ENCODE results near the gene JARID2.

Gene JARID2

GRCh38 chr6:15504040-15504495, 258.2 kb downstream of the JARID2 start:
- no peak for TF ChIP-seq POLR2AphosphoS5 (IDR thresholded peaks at IDR 0.05; ENCODE audit: low read depth, low read length)

DNA sequence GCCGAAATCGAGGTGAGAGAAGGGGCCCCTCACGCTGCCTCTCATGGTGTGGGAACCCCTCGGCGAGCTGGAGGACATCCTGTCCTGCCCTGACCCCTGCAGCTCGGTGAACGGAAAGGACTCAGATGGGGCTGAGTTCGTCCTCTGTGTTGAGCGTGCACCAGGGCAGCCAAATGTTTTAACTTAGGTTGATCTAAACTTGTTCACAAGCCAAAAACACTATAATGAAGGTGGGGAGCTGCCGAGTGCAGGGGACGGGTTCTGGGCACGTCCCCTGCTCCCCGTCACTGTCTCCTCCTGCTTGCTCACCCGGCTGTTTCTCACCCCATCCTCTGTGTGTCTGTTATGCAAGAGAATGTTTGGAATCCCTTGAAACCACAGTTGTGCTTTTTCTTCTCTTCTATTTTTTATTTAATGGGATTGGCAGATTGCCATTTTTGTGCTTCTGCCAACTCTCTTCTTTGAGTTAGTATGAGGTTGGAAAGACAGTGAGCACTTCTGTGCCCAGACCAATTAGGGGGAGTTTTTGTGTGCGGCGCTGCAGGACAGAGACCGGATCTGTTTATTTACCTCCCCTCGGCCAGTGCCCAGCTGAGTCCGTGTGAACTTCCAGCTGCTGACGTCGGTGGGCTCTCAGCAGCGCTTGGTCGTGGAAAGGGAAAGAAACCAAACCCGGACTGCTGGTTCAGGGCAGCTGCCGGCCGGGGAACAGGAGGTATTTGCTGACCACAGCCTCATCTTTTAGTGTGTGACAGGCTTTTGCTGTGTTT, 258.9 kb downstream of the JARID2 start:
- TF ChIP-seq SIN3A (IDR thresholded peaks at IDR 0.05; ENCODE audit: borderline replicate concordance, insufficient read depth, low read length) (peak; percentile 90; the same call in 1 of the 2 replicates), TAF1 (IDR thresholded peaks at IDR 0.05; ENCODE audit: borderline replicate concordance, insufficient read depth, low read length) (no peak), FOXP2 (optimal IDR thresholded peaks at IDR 0.05; ENCODE audit: borderline replicate concordance, extremely low read depth, extremely low read length, insufficient read depth) (peak; percentile 96), POLR2AphosphoS5 (IDR thresholded peaks at IDR 0.05; ENCODE audit: low read depth, low read length) (no peak)
- TF ChIP-seq, protein P1, sequence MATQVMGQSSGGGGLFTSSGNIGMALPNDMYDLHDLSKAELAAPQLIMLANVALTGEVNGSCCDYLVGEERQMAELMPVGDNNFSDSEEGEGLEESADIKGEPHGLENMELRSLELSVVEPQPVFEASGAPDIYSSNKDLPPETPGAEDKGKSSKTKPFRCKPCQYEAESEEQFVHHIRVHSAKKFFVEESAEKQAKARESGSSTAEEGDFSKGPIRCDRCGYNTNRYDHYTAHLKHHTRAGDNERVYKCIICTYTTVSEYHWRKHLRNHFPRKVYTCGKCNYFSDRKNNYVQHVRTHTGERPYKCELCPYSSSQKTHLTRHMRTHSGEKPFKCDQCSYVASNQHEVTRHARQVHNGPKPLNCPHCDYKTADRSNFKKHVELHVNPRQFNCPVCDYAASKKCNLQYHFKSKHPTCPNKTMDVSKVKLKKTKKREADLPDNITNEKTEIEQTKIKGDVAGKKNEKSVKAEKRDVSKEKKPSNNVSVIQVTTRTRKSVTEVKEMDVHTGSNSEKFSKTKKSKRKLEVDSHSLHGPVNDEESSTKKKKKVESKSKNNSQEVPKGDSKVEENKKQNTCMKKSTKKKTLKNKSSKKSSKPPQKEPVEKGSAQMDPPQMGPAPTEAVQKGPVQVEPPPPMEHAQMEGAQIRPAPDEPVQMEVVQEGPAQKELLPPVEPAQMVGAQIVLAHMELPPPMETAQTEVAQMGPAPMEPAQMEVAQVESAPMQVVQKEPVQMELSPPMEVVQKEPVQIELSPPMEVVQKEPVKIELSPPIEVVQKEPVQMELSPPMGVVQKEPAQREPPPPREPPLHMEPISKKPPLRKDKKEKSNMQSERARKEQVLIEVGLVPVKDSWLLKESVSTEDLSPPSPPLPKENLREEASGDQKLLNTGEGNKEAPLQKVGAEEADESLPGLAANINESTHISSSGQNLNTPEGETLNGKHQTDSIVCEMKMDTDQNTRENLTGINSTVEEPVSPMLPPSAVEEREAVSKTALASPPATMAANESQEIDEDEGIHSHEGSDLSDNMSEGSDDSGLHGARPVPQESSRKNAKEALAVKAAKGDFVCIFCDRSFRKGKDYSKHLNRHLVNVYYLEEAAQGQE (IDR thresholded peaks at IDR 0.05; ENCODE audit: insufficient read depth in 1 of 2, low read depth in 2 of 2, low read length in 2 of 2), result peak in 1 of 2 experiments; percentile 54; a peak in 2 of 4 replicates

- TF ChIP-seq SIN3A (IDR thresholded peaks at IDR 0.05; ENCODE audit: borderline replicate concordance, insufficient read depth, low read length) (no peak), POLR2AphosphoS5 (IDR thresholded peaks at IDR 0.05; ENCODE audit: low read depth, low read length) (no peak), TAF1 (IDR thresholded peaks at IDR 0.05; ENCODE audit: borderline replicate concordance, insufficient read depth, low read length) (no peak), FOXP2 (optimal IDR thresholded peaks at IDR 0.05; ENCODE audit: borderline replicate concordance, extremely low read depth, extremely low read length, insufficient read depth) (no peak)
- TF ChIP-seq, protein P1 (IDR thresholded peaks at IDR 0.05; ENCODE audit: insufficient read depth in 1 of 2, low read depth in 2 of 2, low read length in 2 of 2), result no peak
Measured at GRCh38 chr6:15505463-15505918, 259.6 kb downstream of the JARID2 start.

GRCh38 chr6:15506066-15506465, 260.2 kb downstream of the JARID2 start:
- TF ChIP-seq SIN3A (IDR thresholded peaks at IDR 0.05; ENCODE audit: borderline replicate concordance, insufficient read depth, low read length) (no peak), FOXP2 (optimal IDR thresholded peaks at IDR 0.05; ENCODE audit: borderline replicate concordance, extremely low read depth, extremely low read length, insufficient read depth) (no peak), POLR2AphosphoS5 (IDR thresholded peaks at IDR 0.05; ENCODE audit: low read depth, low read length) (no peak), TAF1 (IDR thresholded peaks at IDR 0.05; ENCODE audit: borderline replicate concordance, insufficient read depth, low read length) (no peak)
- TF ChIP-seq, protein P1 (IDR thresholded peaks at IDR 0.05; ENCODE audit: insufficient read depth in 1 of 2, low read depth in 2 of 2, low read length in 2 of 2), result no peak

DNA sequence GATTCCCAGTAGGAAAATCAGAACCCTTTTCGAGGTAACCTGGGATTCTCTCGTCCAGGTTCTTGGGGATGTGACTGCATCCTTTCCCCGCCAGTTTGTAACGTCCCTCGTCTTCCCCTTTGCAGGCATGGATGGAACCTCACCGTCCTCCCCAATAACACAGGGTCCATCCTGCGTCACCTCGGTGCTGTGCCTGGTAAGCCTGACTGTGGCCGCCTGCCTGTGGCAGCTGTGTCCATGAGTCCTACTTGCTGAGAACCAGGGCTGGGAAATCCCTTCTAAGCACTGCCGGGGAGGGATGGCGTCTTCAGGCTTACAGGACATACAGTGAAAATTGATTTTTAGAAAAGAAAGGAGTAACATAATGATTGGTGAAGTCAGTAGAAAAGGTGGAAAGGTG, 261.4 kb downstream of the JARID2 start:
- TF ChIP-seq TAF1 (IDR thresholded peaks at IDR 0.05; ENCODE audit: borderline replicate concordance, insufficient read depth, low read length), result no peak

DNA sequence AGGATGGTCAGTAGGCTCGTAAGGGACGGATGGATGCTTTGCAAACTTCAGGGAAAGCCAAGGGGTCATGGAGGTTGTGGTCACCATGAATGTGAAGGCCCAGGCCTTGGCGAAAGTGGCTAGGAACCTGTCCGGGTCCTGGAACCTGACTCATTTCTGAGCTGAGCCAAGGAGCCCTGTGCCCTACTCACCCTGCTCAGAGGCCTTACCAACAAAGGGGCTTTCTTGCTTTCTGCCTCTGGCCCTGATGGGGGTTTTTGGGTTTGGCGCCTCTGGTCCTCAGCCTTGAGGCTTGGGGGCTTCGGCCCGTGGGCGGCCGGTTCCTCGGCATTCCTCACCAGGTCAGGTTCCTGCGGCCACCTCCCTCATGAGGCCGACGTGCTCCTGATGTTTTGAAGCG, 261.9 kb downstream of the JARID2 start:
- TF ChIP-seq FOXP2 (optimal IDR thresholded peaks at IDR 0.05; ENCODE audit: borderline replicate concordance, extremely low read depth, extremely low read length, insufficient read depth) (no peak), SIN3A (IDR thresholded peaks at IDR 0.05; ENCODE audit: borderline replicate concordance, insufficient read depth, low read length) (no peak), TAF1 (IDR thresholded peaks at IDR 0.05; ENCODE audit: borderline replicate concordance, insufficient read depth, low read length) (no peak)
- TF ChIP-seq, protein P1 (IDR thresholded peaks at IDR 0.05; ENCODE audit: insufficient read depth in 1 of 2, low read depth in 2 of 2, low read length in 2 of 2), result no peak
